DND-41 (cell line): Measurements from ENCODE around the gene C22orf31.

Experiments used
- CTCF ChIP-seq: IDR thresholded peaks from 2 replicates; pipeline ENCODE4 v1.5.1; 2012; ENCODE audit warnings: borderline replicate concordance, low read length, moderate library complexity, mild to moderate bottlenecking; ENCODE audit not compliant: poor library complexity, severe bottlenecking; ENCODE audit errors: extremely low read depth
- EZH2 ChIP-seq: IDR thresholded peaks from 3 replicates; pipeline ENCODE4 v1.6.1; 2012; ENCODE audit warnings: borderline replicate concordance, low read depth, mild to moderate bottlenecking, moderate library complexity, low read length, inconsistent platforms; ENCODE audit not compliant: severe bottlenecking

- TF ChIP-seq CTCF (no peak), EZH2 (no peak)
Observed at GRCh38 chr22:29014773-29015172, 46.9 kb downstream of the C22orf31 start.
